Measurements from ENCODE around the gene CADM2. TPM values are rescaled to one million over a fixed set of nuclear protein-coding genes. Genes with fewer than 3 reads are reported as not detected.

Gene CADM2
- total RNA-seq, 2 experiments from 2014 or later = 0.30 to 0.58 TPM

- ATAC-seq (no peak), DNase-seq (no peak)
- Mint-ChIP-seq H3K9me3 (ENCODE audit: low read depth) (no peaks in the 10 kb centered on the region), H3K4me3 (no peak overlapping the region), H3K36me3 (no peaks in the 10 kb centered on the region), H3K27me3 (no peaks in the 10 kb centered on the region), H3K27ac (no peak overlapping the region), H3K4me1 (no peaks in the 10 kb centered on the region)
- CTCF ChIA-PET = no interaction called here
Measured at GRCh38 chr3:85297291-85297690, 338.5 kb downstream of the CADM2 start.

GRCh38 chr3:85298032-85298431, 339.2 kb downstream of the CADM2 start:
- H3K36me3 Mint-ChIP-seq = no peaks in the 10 kb centered on the region
- H3K4me1 Mint-ChIP-seq = no peaks in the 10 kb centered on the region
- ATAC-seq = no peak
- H3K9me3 Mint-ChIP-seq (ENCODE audit: low read depth) = no peaks in the 10 kb centered on the region
- H3K4me3 Mint-ChIP-seq = no peak overlapping the region
- H3K27ac Mint-ChIP-seq = no peak overlapping the region
- CTCF ChIA-PET = no interaction called here
- H3K27me3 Mint-ChIP-seq = no peaks in the 10 kb centered on the region
- DNase-seq = no peak

- H3K36me3 Mint-ChIP-seq = no peaks in the 10 kb centered on the region
- no peak overlapping the region for H3K4me3 Mint-ChIP-seq
- CTCF ChIA-PET = no interaction called here
- no peaks in the 10 kb centered on the region for H3K4me1 Mint-ChIP-seq
- H3K27me3 Mint-ChIP-seq = no peaks in the 10 kb centered on the region
- H3K9me3 Mint-ChIP-seq (ENCODE audit: low read depth) = no peaks in the 10 kb centered on the region
- H3K27ac Mint-ChIP-seq = no peak overlapping the region
- no peak for DNase-seq
- no peak for ATAC-seq
Measured at GRCh38 chr3:85303156-85303555, 344.4 kb downstream of the CADM2 start.

GRCh38 chr3:85304360-85304964, 345.7 kb downstream of the CADM2 start:
- CTCF ChIA-PET = no interaction called here
- Mint-ChIP-seq H3K9me3 (ENCODE audit: low read depth) (no peaks in the 10 kb centered on the region), H3K4me1 (no peaks in the 10 kb centered on the region), H3K27me3 (no peaks in the 10 kb centered on the region), H3K36me3 (no peaks in the 10 kb centered on the region), H3K4me3 (no peak overlapping the region), H3K27ac (no peak overlapping the region)
- ATAC-seq (no peak), DNase-seq (no peak)

- no peaks in the 10 kb centered on the region for H3K9me3 Mint-ChIP-seq (ENCODE audit: low read depth)
- ATAC-seq (no peak), DNase-seq (no peak)
- CTCF ChIA-PET = no interaction called here
- no peaks in the 10 kb centered on the region for H3K4me1 Mint-ChIP-seq
- H3K4me3 Mint-ChIP-seq = no peak overlapping the region
- H3K36me3 Mint-ChIP-seq = no peaks in the 10 kb centered on the region
- H3K27me3 Mint-ChIP-seq = no peaks in the 10 kb centered on the region
- no peak overlapping the region for H3K27ac Mint-ChIP-seq
Measured at GRCh38 chr3:85312331-85312730, 353.5 kb downstream of the CADM2 start.

GRCh38 chr3:85313380-85313779, 354.6 kb downstream of the CADM2 start:
- no peaks in the 10 kb centered on the region for H3K36me3 Mint-ChIP-seq
- no peaks in the 10 kb centered on the region for H3K9me3 Mint-ChIP-seq (ENCODE audit: low read depth)
- CTCF ChIA-PET = no interaction called here
- ATAC-seq (no peak), DNase-seq (no peak)
- H3K27me3 Mint-ChIP-seq = no peaks in the 10 kb centered on the region
- H3K4me1 Mint-ChIP-seq = no peaks in the 10 kb centered on the region
- H3K4me3 Mint-ChIP-seq = no peak overlapping the region
- no peak overlapping the region for H3K27ac Mint-ChIP-seq

GRCh38 chr3:85316252-85316651, 357.5 kb downstream of the CADM2 start:
- no peaks in the 10 kb centered on the region for H3K4me1 Mint-ChIP-seq
- no peak for ATAC-seq
- no peak overlapping the region for H3K27ac Mint-ChIP-seq
- no peaks in the 10 kb centered on the region for H3K36me3 Mint-ChIP-seq
- H3K9me3 Mint-ChIP-seq (ENCODE audit: low read depth) = no peaks in the 10 kb centered on the region
- no peak for DNase-seq
- H3K4me3 Mint-ChIP-seq = no peak overlapping the region
- H3K27me3 Mint-ChIP-seq = no peaks in the 10 kb centered on the region
- CTCF ChIA-PET = no interaction called here

GRCh38 chr3:85321892-85322291, 363.1 kb downstream of the CADM2 start:
- H3K27me3 Mint-ChIP-seq = no peaks in the 10 kb centered on the region
- no peak for ATAC-seq

GRCh38 chr3:85330071-85330470, 371.3 kb downstream of the CADM2 start:
- Mint-ChIP-seq H3K27me3 (no peaks in the 10 kb centered on the region), H3K36me3 (no peaks in the 10 kb centered on the region), H3K27ac (no peak overlapping the region), H3K9me3 (ENCODE audit: low read depth) (peaks cover 3% of the 10 kb centered on the region), H3K4me1 (no peaks in the 10 kb centered on the region), H3K4me3 (no peak overlapping the region)
- CTCF ChIA-PET = no interaction called here
- no peak for ATAC-seq
- DNase-seq = no peak

More at GRCh38 chr3:85321892-85322291, 363.1 kb downstream of the CADM2 start:
- no peak for DNase-seq
- H3K9me3 Mint-ChIP-seq (ENCODE audit: low read depth) = peaks cover 2% of the 10 kb centered on the region
- H3K4me3 Mint-ChIP-seq = no peak overlapping the region
- no peaks in the 10 kb centered on the region for H3K36me3 Mint-ChIP-seq
- H3K4me1 Mint-ChIP-seq = no peaks in the 10 kb centered on the region
- CTCF ChIA-PET = no interaction called here
- no peak overlapping the region for H3K27ac Mint-ChIP-seq

- no peak overlapping the region for H3K27ac Mint-ChIP-seq
- CTCF ChIA-PET = no interaction called here
- H3K4me3 Mint-ChIP-seq = no peak overlapping the region
- H3K9me3 Mint-ChIP-seq (ENCODE audit: low read depth) = no peaks in the 10 kb centered on the region
- H3K36me3 Mint-ChIP-seq = no peaks in the 10 kb centered on the region
- no peaks in the 10 kb centered on the region for H3K27me3 Mint-ChIP-seq
- no peaks in the 10 kb centered on the region for H3K4me1 Mint-ChIP-seq
- DNase-seq = no peak
- no peak for ATAC-seq
Measured at GRCh38 chr3:85337895-85338294, 379.1 kb downstream of the CADM2 start.

GRCh38 chr3:85342915-85343314, 384.1 kb downstream of the CADM2 start:
- CTCF ChIA-PET = no interaction called here
- no peak for DNase-seq
- H3K27ac Mint-ChIP-seq = no peak overlapping the region
- no peak for ATAC-seq
- no peaks in the 10 kb centered on the region for H3K36me3 Mint-ChIP-seq
- no peak overlapping the region for H3K4me3 Mint-ChIP-seq
- H3K27me3 Mint-ChIP-seq = no peaks in the 10 kb centered on the region
- H3K9me3 Mint-ChIP-seq (ENCODE audit: low read depth) = peaks cover 1% of the 10 kb centered on the region
- no peaks in the 10 kb centered on the region for H3K4me1 Mint-ChIP-seq

- no peak for ATAC-seq
- no peak overlapping the region for H3K27ac Mint-ChIP-seq
- H3K4me3 Mint-ChIP-seq = no peak overlapping the region
- DNase-seq = no peak
- CTCF ChIA-PET = no interaction called here
- no peaks in the 10 kb centered on the region for H3K27me3 Mint-ChIP-seq
- no peaks in the 10 kb centered on the region for H3K4me1 Mint-ChIP-seq
- no peaks in the 10 kb centered on the region for H3K36me3 Mint-ChIP-seq
- H3K9me3 Mint-ChIP-seq (ENCODE audit: low read depth) = peaks cover 3% of the 10 kb centered on the region
Measured at GRCh38 chr3:85355572-85355971, 396.8 kb downstream of the CADM2 start.

GRCh38 chr3:85360742-85361387, 402.1 kb downstream of the CADM2 start:
- Mint-ChIP-seq H3K4me3 (no peak overlapping the region), H3K36me3 (no peaks in the 10 kb centered on the region), H3K9me3 (ENCODE audit: low read depth) (peaks cover 3% of the 10 kb centered on the region), H3K27ac (no peak overlapping the region), H3K27me3 (no peaks in the 10 kb centered on the region), H3K4me1 (no peaks in the 10 kb centered on the region)
- CTCF ChIA-PET = no interaction called here
- ATAC-seq (no peak), DNase-seq (no peak)

- ATAC-seq = no peak
Measured at GRCh38 chr3:85364296-85364909, 405.6 kb downstream of the CADM2 start.

More at GRCh38 chr3:85364296-85364909, 405.6 kb downstream of the CADM2 start:
- no peak overlapping the region for H3K4me3 Mint-ChIP-seq
- H3K27ac Mint-ChIP-seq = no peak overlapping the region
- no peaks in the 10 kb centered on the region for H3K27me3 Mint-ChIP-seq
- DNase-seq = no peak
- H3K9me3 Mint-ChIP-seq (ENCODE audit: low read depth) = peaks cover 3% of the 10 kb centered on the region
- CTCF ChIA-PET = no interaction called here
- H3K4me1 Mint-ChIP-seq = no peaks in the 10 kb centered on the region
- H3K36me3 Mint-ChIP-seq = no peaks in the 10 kb centered on the region
